T-helper 1 cell (primary cell): ENCODE results near the gene NELFE.
A peak's percentile ranks its signal among the peaks of the same experiment; 100 is the strongest.

ENCODE experiments used
- DNase-seq, 5 donors: peaks; one replicate each; pipeline ENCODE4 v3.0.0-alpha.2; 2012 to 2020

Gene NELFE

GRCh38 chr6:31972709-31973350 lies 14.1 kb upstream of the NELFE start:
- DNase-seq = no peak

- peak; percentile 97 to 99 (median 98) for DNase-seq
These were observed 13.4 kb upstream of the NELFE start, which contains the start of gene DXO for GRCh38 chr6:31971993-31972708. Gene DXO (minus strand): TSS chr6:31972138. CDS start chr6:31971675, 463 bp downstream.

DNA sequence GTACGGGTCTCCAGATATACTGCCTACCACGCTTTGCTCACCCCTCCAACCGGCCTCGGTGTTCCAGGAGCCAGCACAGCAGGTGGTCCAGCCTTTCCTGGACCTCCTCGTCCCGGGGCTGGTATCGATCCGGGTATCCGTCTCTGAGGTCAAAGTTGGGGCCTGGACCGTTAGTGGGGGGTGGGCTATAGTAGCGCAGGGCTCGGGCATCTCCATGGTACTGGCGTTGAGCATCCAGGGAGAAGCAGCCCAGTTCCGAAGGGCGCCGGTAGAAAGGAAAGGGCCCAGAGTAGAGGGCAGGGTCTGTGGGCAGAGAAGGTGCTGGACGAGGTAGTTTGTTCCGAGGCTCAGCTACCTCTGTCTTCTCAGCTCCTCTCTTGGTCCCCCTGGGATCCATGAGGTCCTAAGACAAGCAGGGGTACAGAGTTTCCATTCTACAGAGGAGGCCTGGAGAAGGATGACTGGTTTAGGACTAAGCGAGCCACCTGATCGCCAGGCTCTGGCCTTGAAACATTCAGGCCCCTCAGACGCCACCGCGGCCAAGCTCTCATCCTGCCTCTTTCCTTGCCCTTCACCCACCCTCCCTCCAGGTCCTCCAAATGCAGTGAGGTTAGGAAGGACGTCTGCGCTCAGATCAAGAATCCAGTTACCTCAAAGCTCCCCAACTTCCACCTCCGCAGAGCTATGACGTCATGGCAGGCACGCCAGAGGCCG lies 12.7 kb upstream of the NELFE start:
- DNase-seq = no peak

GRCh38 chr6:31970604-31971271 lies 12.0 kb upstream of the NELFE start:
- DNase-seq = no peak

- DNase-seq = no peak
These were observed 11.2 kb upstream of the NELFE start for GRCh38 chr6:31969712-31970603.

DNA sequence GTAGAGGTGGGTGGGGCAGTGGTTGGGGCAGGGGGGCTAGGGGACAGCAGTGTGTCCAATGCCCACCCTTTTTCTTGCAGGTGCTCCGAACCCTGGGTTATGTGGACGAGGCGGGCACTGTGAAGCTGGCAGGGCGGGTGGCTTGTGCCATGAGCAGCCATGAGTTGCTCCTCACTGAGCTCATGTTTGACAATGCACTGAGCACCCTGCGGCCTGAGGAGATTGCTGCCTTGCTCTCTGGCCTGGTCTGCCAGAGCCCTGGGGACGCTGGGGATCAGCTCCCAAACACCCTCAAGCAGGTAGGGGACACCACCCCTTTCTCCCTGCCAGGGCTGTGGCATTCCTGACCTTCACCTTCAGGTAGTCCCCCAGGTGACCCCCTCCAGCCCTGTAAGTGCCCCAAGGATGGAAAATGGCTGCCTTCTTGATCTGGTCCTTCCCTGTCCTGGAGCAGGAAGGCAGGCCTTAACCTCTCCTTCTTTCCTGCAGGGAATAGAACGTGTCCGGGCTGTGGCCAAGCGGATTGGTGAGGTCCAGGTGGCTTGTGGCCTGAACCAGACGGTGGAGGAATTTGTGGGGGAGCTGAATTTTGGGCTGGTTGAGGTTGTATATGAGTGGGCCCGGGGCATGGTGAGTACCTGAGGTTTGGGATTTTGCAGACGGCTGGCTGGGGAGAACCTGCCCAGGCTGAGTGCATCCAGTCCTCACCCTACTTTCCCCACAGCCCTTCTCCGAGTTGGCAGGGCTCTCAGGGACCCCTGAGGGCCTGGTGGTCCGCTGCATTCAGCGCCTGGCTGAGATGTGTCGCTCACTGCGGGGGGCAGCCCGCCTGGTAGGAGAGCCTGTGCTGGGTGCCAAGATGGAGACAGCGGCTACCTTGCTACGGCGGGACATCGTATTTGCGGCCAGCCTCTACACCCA lies 10.3 kb upstream of the NELFE start:
- DNase-seq = no peak

- DNase-seq = no peak
These were observed 9.6 kb upstream of the NELFE start for GRCh38 chr6:31968326-31968725.

DNA sequence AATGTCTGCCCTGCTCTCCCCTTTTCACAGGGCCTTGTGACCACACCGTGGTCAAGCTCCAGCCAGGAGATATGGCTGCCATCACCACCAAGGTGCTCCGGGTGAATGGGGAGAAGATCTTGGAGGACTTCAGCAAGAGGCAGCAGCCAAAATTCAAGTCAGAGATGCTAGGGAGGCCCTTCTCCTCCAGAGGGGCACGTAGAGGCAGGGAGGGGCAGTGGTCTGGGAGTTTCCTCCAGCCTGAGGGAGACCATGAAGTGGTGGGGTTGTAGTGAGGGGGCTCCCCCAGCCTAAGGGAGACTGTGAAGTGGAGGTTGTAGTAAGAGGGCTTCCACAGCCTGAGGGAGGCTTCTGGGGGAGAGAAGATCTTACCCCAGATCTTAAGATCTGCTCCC lies 9.2 kb upstream of the NELFE start:
- no peak for DNase-seq

DNA sequence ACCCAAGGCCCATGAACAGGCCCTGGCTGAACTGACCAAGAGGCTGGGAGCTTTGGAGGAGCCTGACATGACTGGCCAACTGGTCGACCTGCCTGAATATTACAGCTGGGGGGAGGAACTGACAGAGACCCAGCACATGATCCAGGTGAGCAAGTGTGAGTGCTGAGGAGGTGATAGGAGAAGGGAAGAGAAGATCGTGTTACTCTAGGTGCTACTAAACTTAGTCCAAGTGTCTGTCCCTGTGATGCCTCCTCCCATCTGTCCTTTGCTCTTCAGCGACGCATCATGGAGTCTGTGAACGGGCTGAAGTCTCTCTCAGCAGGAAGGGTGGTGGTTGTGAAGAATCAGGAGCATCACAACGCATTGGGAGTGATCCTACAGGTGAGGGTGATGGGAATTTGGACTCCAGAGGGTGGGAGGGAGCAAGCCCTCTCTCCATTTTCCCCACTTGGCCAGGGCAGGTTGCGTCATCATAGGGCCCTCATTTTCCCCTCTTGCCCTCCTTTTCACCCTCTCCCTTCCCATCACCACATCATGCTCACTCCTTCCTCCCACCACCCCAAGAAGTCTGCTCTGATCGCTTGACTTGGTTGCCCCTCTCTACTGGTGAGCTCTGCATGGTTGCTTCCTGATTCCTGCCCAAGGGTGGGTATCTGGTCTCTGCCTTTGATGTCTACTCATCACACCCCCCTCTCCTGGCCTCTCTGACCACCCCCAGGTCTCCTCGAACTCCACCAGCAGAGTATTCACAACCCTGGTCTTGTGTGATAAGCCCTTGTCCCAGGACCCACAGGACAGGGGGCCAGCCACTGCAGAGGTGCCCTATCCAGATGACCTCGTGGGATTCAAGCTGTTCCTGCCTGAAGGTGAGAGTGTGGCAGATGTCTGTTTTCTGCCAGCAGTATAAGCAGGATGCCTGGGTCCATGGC lies 8.5 kb upstream of the NELFE start:
- DNase-seq = no peak

GRCh38 chr6:31966506-31966905 lies 7.7 kb upstream of the NELFE start:
- DNase-seq = no peak

DNA sequence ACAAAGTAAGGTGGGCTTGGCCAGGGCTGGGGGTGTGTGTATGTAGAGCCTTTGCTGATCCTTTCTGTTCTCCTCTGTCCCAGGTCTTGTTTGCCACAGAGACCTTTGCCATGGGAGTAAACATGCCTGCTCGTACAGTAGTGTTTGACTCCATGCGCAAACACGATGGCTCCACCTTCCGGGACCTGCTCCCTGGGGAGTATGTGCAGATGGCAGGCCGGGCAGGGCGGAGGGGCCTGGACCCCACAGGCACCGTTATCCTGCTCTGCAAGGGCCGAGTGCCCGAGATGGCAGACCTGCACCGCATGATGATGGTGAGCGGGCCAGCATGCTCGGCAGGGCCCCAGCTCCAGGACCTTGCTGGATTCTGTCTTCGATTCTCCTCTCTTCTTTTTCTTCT lies 6.9 kb upstream of the NELFE start:
- no peak for DNase-seq

GRCh38 chr6:31963921-31964320 lies 5.2 kb upstream of the NELFE start:
- DNase-seq = no peak

DNA sequence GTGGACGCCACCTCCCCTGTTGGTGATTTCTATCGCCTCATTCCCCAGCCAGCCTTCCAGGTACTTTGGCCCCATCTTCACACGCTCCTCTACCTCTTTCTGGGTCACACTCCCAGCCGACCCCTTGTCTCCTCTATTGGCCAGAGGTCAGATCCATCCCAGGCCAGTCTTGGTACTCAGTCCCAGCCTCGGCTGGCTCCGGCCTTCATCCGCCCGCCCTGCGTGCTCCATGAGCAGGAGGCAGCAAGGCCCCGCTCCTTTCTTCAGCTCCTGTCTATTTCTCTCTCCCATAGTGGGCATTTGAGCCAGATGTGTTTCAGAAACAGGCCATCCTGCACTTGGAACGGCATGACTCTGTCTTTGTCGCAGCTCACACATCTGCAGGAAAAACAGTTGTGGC lies 2.8 kb upstream of the NELFE start:
- DNase-seq = no peak

DNA sequence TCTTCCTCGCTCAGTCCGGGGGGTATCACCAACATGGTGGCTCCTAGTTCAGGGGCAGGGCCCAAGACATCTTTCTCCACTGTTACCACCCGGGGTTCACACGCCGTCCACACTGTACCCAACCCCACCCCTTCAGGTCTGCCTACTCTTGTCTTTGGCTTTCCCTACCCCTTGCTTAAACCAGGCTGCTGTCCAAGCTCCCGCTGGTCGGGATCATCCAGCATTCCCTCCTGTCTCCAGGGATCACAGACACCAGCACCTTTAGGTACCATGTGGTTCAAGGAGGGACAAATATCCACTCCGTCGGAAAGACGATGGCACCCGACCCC lies 395 bp downstream of the NELFE start:
- no peak for DNase-seq

DNA sequence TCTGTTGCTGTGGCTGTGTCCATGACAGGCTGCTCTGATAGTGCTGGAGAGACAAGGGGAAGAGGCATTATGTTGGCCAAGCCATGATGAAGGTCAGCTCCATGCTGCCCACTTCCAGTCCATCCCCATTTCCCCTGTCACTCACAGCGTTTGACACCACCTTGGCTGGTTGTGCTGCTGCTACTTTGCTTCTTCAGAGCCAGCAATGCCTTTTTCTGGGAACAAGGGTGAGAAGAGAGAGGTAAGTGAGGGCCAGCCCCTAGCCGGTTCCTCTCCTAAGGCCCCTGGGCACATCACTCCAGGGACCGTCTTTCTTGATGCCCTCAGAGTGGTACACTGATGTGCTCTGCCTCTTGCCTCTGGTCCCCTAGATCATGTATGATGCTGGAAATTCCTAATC lies 2.0 kb downstream of the NELFE start:
- DNase-seq = no peak

- DNase-seq = no peak
These were observed 4.3 kb downstream of the NELFE start for GRCh38 chr6:31954511-31954910.

DNA sequence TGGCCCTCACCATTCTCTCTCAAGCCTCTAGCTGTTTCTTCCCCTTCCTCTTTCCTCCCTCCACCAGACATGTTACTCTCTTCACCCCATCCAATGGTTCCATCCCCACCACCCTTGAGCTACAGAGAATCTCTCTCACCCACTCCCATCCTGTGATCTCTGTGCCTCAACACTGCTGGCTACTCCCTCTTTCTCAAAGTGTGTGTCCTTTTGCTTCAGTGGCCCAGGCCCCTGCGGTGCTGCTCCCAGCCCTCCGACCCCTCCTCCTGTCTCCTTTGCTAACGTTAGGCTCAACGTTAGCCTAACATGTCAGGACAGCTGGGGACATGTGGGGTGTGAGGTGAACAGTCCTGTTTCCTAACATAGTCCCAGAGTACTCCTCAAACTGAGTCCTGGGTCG lies 5.9 kb downstream of the NELFE start:
- no peak for DNase-seq

DNA sequence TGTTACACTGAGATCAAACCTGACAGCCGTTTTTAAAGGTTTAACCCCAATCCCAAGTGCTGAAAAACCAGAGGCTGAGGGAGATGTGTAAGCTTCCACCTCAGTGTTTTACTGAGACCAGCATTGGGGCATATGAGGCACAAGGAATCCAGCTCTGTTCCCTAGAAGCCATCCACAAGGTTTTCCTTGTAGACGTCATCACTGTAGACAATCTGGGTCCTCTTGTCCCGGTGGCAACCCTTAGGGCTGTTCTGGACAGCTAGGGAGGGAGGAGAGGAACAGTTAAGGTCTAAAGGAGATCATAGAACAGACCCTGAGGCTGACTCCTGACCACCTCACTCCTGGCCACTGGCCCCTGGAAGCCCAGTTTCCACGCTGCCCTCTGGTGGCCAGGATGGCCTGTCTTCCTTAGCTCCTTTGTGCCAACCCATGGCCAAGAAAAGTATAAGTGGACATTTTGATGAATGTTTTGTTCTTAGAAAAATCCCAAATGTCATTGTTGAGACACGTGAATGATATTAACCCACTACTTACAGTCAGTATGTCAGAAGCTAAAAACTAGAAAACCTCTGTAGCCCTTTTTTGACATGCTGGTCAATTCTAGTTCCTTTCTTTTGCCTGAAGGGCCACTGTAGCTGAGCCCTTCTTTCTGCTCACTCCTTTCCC lies 6.5 kb downstream of the NELFE start:
- peak in 1 of 5 donors; percentile 30 for DNase-seq

- no peak for DNase-seq
These were observed 8.7 kb downstream of the NELFE start for GRCh38 chr6:31949926-31950548.
